ENCODE results near the gene DOCK6. TPM values are rescaled to one million over a fixed set of nuclear protein-coding genes. Genes with fewer than 3 reads are reported as not detected.

DOCK6 gene
- total RNA-seq, 1 experiment from 2014 or later = 57.9 TPM

DNA sequence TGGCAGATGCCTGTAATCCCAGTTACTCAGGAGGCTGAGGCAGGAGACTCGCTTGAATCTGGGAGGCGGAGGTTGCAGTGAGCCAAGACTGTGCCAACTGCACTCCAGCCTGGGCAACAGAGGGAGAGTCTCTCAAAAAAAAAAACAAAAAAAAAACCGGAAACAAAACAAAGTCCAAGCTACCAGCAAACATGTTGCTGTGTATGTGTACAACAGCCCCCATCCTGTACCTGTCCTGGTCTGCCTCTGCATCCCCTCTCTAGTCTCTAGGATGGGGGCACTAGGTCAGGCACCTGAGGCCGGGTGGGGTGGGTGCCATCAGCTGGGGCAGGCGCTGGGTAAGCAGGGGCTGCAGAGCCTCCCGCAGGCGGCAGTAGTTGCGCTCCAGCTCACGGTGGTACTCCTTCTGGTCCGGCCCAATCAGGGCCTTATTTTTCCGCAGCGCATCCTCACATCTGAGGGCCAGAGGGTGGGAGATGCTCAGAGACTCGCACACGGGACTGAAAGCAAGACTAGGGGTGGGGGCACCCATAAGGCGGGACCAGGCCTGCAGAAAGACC, 62.2 kb downstream of the DOCK6 start:
- H3K4me3 Mint-ChIP-seq = no peak overlapping the region
- no CpG with 5 or more reads among the region's 15 CpGs for WGBS (ENCODE audit: extremely low coverage, insufficient read length, low lambda C conversion rate)
- H3K18ac ChIP-seq (ENCODE audit: insufficient read length, low read depth, low read length) = no peak overlapping the region
- no peak overlapping the region for H2AFZ ChIP-seq (ENCODE audit: low read length)
- no peak overlapping the region for H4K5ac ChIP-seq (ENCODE audit: insufficient read length, low read depth, low read length)
- no peak overlapping the region for H3K14ac ChIP-seq (ENCODE audit: insufficient read depth, low read length)
- H4K20me1 ChIP-seq (ENCODE audit: control insufficient read depth, insufficient read depth, insufficient read length) = no peaks in the 10 kb centered on the region
- peak overlapping the region in 1 of 3 experiments; percentile 41; a peak in 2 of 7 replicates for H3K27ac Mint-ChIP-seq
- H2BK15ac ChIP-seq (ENCODE audit: low read depth, low read length) = no peak overlapping the region
- no peak overlapping the region for H3K23ac ChIP-seq (ENCODE audit: insufficient read length, low read depth, low read length)
- DNase-seq = no peak
- no peaks in the 10 kb centered on the region; the same call in 1 of the 2 replicates for H3K4me1 ChIP-seq (ENCODE audit: insufficient read depth, low read length)
- H3K27me3 ChIP-seq (ENCODE audit: insufficient read depth, low read length) = no peaks in the 10 kb centered on the region
- H3K27ac ChIP-seq (ENCODE audit: insufficient read length, low read depth, low read length) = no peak overlapping the region
- H3T11ph ChIP-seq (ENCODE audit: low read length) = no peak overlapping the region
- H3K4ac ChIP-seq (ENCODE audit: low read depth, low read length) = no peak overlapping the region
- H4K8ac ChIP-seq (replicated peaks; ENCODE audit: insufficient read length, low read depth, low read length) = no peak overlapping the region
- H2BK12ac ChIP-seq (ENCODE audit: insufficient read length, low read depth, low read length) = no peak overlapping the region
- TF ChIP-seq, protein P1, sequence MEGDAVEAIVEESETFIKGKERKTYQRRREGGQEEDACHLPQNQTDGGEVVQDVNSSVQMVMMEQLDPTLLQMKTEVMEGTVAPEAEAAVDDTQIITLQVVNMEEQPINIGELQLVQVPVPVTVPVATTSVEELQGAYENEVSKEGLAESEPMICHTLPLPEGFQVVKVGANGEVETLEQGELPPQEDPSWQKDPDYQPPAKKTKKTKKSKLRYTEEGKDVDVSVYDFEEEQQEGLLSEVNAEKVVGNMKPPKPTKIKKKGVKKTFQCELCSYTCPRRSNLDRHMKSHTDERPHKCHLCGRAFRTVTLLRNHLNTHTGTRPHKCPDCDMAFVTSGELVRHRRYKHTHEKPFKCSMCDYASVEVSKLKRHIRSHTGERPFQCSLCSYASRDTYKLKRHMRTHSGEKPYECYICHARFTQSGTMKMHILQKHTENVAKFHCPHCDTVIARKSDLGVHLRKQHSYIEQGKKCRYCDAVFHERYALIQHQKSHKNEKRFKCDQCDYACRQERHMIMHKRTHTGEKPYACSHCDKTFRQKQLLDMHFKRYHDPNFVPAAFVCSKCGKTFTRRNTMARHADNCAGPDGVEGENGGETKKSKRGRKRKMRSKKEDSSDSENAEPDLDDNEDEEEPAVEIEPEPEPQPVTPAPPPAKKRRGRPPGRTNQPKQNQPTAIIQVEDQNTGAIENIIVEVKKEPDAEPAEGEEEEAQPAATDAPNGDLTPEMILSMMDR (conservative IDR thresholded peaks at IDR 0.05) = no peak
- no peaks in the 10 kb centered on the region for H3K9me3 Mint-ChIP-seq
- no peak overlapping the region for H4K91ac ChIP-seq (ENCODE audit: insufficient read length, low read depth, low read length)
- H3K79me2 ChIP-seq (ENCODE audit: insufficient read depth, low read length) = no peaks in the 10 kb centered on the region
- H2AK5ac ChIP-seq (ENCODE audit: insufficient read length, low read length) = no peak overlapping the region
- H3K4me1 Mint-ChIP-seq = peaks cover 9 to 20% of the 10 kb centered on the region in 2 experiments
- H3K27me3 Mint-ChIP-seq (ENCODE audit: low read depth) = peaks cover 2% of the 10 kb centered on the region; the same call in 1 of the 2 replicates
- peaks cover 3 to 25% (median 12%) of the 10 kb centered on the region in 3 experiments; a peak in 5 of 7 replicates for H3K36me3 Mint-ChIP-seq (ENCODE audit: insufficient read depth in 1 of 3, low read depth in 3 of 3)
- no peak overlapping the region for H3K4me2 ChIP-seq (ENCODE audit: insufficient read depth, insufficient read length, low read length)
- H3K56ac ChIP-seq (ENCODE audit: insufficient read length, low read depth, low read length) = no peak overlapping the region
- no peaks in the 10 kb centered on the region for H3K79me1 ChIP-seq (ENCODE audit: insufficient read depth, low read depth, low read length, poor library complexity, severe bottlenecking)
- H2BK120ac ChIP-seq (ENCODE audit: low read depth, low read length, poor library complexity, severe bottlenecking) = no peak overlapping the region
- no peak overlapping the region for H2BK20ac ChIP-seq (ENCODE audit: low read depth, low read length, poor library complexity, severe bottlenecking)
- no peak overlapping the region for H3K9ac ChIP-seq (ENCODE audit: extremely low read depth, insufficient read length, low read length)
- no peak overlapping the region for H2BK5ac ChIP-seq (ENCODE audit: insufficient read length, low read length)
- H3K9me3 ChIP-seq (ENCODE audit: control insufficient read depth, low read depth, low read length) = no peaks in the 10 kb centered on the region
- H3K23me2 ChIP-seq (ENCODE audit: insufficient read length, low read depth, low read length, poor library complexity, severe bottlenecking) = peaks cover 4% of the 10 kb centered on the region

All from H9 (cell line).